H7 (cell line): ENCODE data around the gene MLC1. TPM values are rescaled to one million over a fixed set of nuclear protein-coding genes. Genes with fewer than 3 reads are reported as not detected.
A peak's percentile ranks its signal among the peaks of the same experiment; 100 is the strongest.

Experiments
- DNase-seq: peaks from one replicate; pipeline ENCODE4 v3.0.0; 2012
- H3K27me3 ChIP-seq: 2 replicates; pipeline ENCODE4 v1.6.0; 2011; ENCODE audit warnings: mild to moderate bottlenecking, low read length; ENCODE audit not compliant: control insufficient read depth, insufficient read depth
- H3K36me3 ChIP-seq: replicated peaks from 2 replicates; pipeline ENCODE4 v1.5.1; 2011; ENCODE audit warnings: low read length; ENCODE audit not compliant: control insufficient read depth, insufficient read depth
- H3K4me3 ChIP-seq: 2 replicates; pipeline ENCODE4 v1.5.1; 2011; ENCODE audit warnings: low read depth, mild to moderate bottlenecking, control low read depth, low read length, moderate library complexity; ENCODE audit not compliant: insufficient read depth
- total RNA-seq: library from RNA; depleted of rRNA; stranded (reverse); fragments of >200 nt; shearing (Covaris generic); gene quantifications from 2 replicates; pipeline ENCODE4 v1.2.3, GENCODE V29; 2014

Gene MLC1
- total RNA-seq, 1 experiment from 2014 or later, result 0.14 TPM

DNA sequence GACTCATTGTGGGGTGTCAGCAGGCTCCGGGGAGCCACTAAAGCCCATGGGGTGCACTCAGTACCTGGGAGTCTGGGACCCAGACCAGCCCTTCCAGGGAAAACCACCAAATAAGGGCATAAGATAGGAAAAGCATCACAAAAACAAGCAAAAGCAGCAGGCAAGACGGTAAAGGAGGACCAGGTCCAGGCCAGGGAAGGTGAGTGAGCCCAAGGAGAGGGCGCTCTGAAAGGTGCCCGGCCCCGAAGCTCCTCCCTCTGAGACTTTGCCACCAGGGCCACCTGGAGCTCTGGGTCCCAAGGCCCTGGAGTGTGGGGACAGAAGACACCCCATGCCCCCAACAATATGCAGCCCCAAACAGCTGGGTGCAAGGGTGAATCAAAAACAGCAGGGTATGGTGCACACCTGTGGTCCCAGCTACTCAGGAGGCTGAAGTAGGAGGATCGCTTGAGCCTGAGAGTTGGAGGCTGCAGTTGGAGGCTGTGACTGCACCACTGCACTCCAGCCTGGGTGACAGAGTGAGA is 67.5 kb downstream of the MLC1 start:
- peak; percentile 56 for DNase-seq
- no peak overlapping the region for H3K4me3 ChIP-seq
- no peaks in the 10 kb centered on the region for H3K36me3 ChIP-seq
- H3K27me3 ChIP-seq, result peaks cover 25% of the 10 kb centered on the region

DNA sequence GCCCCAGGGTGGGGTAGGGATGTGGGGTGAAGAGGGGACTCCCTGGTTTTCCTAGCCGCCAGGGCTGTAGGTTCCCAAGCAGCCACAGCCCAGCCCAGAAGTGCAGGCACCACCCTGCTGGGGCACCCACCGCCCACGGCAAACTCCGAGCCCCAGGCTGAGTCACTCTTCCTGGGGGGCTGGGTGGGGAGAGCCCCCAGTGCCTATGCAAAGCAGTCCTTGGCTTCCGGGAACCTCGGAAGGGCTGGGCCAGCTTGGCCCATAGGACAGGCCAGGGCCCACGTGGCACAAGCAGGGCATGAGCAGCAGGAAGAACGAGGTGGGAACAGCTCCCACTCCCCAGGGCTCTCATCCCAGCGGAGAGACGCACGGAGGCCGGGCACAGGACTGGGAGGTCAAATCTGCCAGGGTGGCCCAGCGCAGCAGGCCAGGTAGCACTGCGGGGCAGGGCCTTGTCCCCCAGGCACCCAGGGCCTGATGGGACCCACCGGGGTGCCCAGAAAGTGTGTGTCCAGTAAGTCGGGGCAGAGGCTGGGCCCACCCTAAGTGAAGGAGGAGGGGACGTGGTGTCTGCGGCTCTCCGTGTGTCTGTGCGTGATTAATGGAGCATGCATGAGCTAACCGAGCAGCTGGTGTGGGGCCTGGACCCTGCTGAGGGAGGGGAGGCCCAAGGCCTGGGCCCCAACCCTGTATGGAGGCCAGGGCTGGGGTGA is 68.1 kb downstream of the MLC1 start:
- Histone ChIP-seq H3K4me3 (no peak overlapping the region), H3K36me3 (no peaks in the 10 kb centered on the region), H3K27me3 (peaks cover 29% of the 10 kb centered on the region)
- DNase-seq, result peak; percentile 58

DNA sequence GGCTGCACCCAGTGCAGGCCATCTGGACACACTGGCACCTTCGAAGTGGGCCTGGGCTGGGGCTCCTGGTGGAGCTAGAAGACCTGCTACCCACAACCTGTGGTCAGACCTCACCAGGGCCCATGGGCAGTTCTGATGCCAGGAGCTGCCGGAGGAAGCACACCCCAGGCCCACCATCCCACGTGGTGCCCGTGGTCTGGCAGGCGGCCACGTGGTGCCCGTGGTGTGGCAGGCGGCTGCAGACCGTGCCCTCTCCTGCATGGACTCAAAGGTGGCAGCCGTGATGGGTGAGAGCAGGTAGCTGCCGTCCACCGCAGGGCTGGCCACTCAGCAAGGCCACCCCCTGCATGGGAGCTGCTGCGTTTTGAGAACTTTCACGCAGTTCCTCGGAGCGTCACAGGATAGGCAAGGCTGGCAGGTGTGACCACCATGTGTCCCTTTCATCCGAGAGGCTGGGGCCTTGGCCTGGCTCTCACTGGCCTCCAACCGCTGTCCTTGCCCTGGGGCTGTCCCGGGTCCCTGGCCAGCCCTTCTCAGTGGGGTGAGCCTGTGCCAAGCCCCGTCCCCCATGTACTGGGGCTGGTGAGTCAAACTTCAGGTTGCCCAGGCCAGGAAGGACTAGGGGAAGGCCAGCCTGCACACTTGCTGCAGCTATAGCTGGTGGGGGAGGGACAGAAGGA is 68.8 kb downstream of the MLC1 start:
- peak; percentile 60 for DNase-seq
- Histone ChIP-seq H3K36me3 (no peaks in the 10 kb centered on the region), H3K27me3 (peaks cover 36% of the 10 kb centered on the region), H3K4me3 (no peak overlapping the region)

DNA sequence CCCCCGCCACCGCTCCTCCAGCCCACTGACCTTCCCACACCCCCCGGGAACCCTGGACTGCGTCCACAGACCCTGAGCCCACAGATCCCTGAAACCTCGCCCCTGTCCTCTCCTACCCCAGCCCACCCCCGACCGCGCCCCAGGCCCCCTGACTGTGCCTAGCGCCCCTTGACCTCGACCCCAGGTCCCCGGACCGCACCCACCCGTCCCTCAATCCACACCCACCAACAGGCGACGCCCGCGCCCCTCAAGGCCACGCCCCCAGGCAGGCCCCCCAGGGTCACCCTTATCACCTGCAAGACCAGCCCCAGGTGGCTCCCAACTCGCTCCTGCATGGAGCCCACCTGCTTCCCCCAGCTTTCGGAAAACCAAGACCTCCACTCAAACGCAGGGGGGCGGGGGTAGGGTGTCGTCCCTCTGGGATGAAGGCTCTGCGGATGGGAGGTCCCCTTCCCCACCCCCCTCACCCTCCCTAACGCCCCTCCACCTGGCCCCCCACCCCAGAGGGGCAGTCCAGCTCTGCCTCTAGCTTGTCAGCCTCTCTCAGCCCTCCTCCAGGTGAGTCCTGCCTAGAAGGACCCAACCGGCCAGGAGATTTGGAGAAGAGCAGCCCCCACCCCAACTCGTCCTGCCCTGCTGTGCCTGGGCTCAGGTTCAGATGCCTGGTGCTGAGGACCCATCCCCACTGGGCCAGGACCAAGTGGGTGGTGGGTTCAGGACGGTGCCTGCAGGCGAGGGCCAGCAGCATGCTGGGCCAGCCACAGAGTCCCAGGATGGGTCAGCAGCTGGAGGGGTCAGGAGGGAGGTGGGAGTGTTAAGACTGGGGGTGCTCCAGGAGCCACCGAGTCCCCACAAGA is 69.5 kb downstream of the MLC1 start:
- H3K27me3 ChIP-seq, result peaks cover 39% of the 10 kb centered on the region
- peak; percentile 85 for DNase-seq
- H3K4me3 ChIP-seq, result no peak overlapping the region
- no peaks in the 10 kb centered on the region for H3K36me3 ChIP-seq

DNA sequence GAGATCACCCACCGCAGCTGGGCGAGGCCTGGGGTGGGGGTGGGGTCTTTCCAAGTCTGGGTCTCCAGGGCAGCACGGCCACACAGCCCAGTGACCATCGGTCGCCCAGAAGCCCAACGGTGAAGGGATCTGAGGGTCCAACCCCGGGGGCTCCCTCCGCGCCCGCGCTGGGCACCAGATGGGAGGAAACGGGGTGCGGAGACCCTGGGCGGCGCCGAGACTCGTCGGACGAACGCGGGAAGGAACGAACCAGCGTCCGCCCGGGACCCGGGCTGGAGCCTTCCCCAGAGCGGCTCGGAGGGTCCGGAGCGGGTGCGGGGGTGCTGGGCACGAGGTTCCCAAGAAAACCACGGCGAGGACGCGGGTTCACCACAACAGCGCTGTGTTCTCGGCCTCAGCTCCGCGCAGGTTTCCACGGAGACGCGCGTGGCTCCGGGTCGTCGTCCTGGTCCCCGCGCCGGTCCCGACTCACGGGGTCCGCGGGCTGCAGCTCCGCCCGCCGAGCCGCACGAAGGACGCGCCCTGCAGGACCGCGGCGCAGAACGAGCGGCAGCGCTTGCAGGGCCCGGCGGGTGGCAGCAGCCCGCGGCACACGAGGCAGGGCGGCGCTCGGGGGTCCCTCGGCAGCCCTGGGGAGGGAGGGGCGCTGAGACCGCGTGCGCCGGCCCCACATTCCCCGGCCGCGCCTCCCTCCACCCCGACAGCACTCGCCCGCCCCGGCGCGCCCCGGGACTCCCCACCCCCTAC is 70.4 kb downstream of the MLC1 start:
- peak; percentile 79 for DNase-seq
- peaks cover 44% of the 10 kb centered on the region for H3K27me3 ChIP-seq

DNA sequence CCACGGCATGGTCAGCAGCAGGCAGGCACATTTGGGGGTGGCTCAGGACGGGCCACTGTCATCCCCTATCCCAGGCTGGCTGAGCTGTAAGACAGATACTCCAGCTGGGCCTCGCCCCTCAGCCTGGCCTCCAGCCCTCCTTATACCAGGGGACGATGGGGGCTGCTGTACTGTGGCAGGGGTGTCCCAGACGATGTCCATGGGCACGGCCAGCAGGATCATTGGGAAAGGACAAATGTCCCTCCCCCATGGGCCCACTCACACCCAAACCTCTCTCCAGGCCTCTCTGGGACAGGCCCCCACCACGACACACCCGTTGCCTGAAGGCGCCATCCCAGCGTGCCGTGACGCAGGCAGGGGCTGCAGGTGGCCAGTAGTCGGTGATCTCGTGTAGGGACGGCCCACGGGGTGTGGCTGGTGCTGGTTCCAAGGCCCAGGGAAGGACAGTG is 71.1 kb downstream of the MLC1 start:
- DNase-seq, result peak; percentile 79
- H3K4me3 ChIP-seq, result no peak overlapping the region
- no peaks in the 10 kb centered on the region for H3K36me3 ChIP-seq
- H3K27me3 ChIP-seq, result peaks cover 44% of the 10 kb centered on the region

More for the DNA sequence above, 70.4 kb downstream of the MLC1 start:
- Histone ChIP-seq H3K4me3 (peak overlapping the region; percentile 32; the same call in 1 of the 2 replicates), H3K36me3 (no peaks in the 10 kb centered on the region)

DNA sequence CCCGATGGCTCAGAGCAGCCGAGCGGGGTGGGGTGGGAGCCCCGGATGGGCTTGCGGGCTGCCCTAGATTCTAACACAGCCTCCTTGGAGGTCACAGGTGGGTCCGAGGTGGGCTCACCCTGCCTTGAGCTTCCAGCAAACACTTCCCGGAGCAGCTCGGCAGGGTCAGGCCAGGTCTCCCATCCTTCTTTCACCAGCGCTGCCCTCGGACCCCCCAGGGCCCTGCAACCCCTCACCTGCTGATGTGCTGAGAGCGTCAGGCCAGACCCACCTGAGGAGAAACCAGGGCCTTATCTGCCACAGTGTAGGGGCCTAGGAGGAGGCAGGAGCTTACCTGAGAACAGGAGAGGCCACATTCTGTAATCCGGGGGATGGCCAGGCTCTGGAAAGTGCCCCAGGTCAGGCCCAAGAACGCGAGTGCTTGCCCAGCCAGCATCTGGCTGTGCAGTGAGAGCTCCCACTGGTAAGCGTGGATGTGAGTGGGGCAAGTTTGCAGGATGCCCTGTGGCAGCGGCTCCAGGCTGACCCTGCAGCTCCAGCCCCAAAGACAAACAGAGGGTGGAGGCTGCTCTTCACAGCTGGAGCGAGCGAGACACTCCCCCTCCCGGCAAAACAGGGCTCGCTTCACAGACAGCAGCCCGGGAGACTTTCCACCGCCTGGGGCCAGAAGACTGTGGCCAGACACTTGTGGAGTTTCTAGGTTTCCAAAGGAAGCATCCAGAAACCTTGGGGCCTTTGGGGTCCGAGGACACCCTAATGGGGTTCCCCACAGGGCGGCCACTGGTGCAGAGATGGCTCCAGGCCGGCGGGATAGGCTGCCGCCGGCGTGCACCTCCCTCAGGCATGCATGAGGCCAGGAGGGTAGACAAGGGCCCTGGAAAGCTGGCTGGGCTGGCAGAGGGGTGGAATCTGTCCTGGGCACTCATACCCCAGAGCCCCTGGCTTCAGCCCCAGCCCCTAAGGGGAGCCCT is 72.7 kb downstream of the MLC1 start, which contains the start of gene IL17REL:
Gene IL17REL, minus strand, starts transcription at position 555 of the 971 bp plus-strand sequence. Its CDS starts 119 bp downstream, at position 436.
- peak; percentile 86 for DNase-seq
- Histone ChIP-seq H3K36me3 (no peaks in the 10 kb centered on the region), H3K27me3 (peaks cover 44% of the 10 kb centered on the region), H3K4me3 (no peak within 1 kb of the TSS)

DNA sequence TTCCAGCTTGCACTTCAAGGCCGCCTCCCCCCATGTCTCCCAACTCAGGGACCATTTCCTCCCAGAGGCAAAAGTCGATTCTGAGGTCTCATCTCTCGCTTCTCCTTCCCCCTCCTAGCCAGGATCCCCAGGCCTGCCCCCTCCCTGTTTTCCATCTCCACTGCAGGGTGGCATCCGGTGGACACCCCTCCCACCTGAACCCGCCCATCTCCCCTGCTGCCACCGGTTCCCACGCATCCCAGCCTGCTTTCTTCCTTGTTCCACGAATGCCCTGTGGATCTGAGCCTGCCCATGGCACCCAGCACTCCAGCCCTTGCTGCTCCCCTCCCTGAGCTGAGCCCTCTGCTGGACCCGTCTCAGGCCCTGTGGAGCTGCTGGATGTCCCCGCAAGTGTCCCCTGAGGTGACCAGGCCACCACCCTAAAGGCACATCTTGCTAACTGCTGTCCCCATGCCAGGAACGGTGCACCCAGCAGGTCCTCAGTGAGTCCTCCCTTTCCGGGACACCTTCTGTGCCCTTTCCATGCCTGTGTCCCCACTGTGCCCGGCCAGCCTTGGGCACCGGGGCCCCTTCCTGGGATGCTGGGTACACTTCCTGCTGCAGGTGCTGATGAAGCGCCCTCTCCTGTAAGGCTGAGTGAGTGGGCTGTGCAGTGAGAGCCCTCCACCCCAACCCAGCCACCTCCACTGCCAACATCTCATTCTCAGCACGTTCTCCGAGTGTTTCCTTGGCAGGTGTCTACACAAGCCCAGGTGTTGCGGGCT is 73.6 kb downstream of the MLC1 start:
- Histone ChIP-seq H3K4me3 (peak overlapping the region; percentile 34; the same call in 1 of the 2 replicates), H3K36me3 (no peaks in the 10 kb centered on the region), H3K27me3 (peaks cover 44% of the 10 kb centered on the region)
- peak; percentile 89 for DNase-seq

DNA sequence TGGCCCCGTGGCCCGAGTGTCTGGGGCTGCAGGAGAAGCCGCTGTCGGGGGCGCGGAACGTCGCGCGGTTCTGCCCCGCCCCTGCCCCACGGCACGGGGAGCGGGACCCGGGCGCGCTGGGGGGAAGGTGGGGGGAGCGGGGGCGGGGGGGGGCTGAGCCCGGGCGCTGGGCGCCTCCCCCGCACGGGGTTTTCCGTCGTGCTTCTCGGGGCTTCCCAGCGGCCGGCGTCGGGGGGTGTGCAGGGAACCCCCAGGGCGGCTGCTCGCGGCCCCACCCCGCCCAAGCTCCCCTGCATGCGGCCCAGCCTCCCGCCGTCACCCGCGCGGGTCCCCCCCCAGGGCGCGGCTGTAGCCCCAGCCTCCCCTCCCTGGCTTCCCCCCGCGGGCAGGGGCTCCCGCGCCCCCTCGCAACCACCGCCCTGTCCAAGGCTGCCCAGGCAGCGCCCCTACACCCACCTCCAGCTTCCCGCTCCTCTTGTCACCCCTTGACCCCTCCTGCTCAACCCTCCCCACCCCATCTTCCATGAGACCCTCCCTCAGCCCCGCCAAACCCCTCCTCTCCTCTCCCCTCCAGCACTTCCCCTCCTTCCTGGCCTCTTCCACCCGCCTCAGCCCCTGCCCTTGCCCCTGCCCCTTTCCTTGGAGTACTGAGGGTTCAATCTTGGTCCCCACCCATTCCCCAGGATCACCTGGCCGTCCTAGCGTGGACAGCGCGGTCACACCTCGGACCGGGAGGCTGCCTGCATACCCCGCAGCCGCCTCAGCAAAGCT is 74.4 kb downstream of the MLC1 start:
- H3K4me3 ChIP-seq, result peak overlapping the region; percentile 34; the same call in 1 of the 2 replicates
- H3K36me3 ChIP-seq, result no peaks in the 10 kb centered on the region
- peak; percentile 81 for DNase-seq
- peaks cover 41% of the 10 kb centered on the region for H3K27me3 ChIP-seq

DNA sequence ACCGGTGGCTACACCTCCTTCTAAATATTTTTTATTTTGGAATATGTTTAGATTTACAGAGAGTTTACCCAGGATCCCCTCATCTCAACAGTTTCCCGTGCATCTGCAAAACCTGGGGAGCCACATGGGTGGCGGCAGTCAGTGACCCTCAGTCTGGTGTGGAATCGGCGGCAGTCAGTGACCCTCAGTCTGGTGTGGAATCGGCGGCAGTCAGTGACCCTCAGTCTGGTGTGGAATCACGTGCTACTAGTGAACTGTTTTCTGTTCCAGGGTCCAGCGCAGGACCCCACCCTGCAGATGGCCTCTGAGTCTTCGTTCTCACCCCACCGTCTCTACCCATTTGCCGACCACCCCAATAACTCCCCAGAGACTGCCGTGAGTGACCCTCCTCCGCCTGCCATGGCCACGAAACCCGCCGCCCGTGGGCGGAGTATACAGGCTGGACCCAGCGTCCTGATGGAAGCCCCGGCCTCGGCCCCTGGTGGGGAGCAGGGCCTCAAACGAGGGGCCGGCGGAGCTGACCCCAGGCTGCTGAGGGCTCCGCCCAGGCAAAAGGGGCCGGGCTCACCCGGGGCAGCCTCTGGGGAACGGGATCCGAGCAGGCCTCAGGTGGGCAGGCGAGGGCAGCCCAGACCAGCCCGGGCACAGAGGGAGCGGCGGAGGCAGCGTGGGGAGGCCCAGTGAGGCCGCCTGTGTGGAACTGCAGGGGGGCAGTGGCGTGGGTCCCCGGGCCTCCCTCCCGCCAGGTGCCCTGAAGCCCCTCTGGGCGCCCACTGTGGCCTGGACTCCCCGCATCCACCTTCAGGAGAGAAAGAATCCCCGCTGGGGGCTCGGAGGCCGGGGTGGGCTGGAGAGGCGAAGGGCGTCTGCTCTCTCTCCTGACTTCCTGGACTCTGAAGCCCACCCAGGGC is 75.2 kb downstream of the MLC1 start:
- peaks cover 37% of the 10 kb centered on the region for H3K27me3 ChIP-seq
- DNase-seq, result peak; percentile 85
- H3K4me3 ChIP-seq, result peak overlapping the region; percentile 34; the same call in 1 of the 2 replicates
- no peaks in the 10 kb centered on the region for H3K36me3 ChIP-seq
